GM06990 (cell line): ENCODE data around the gene TANC1.

Experiments used
- DNase-seq: peaks from one replicate; pipeline ENCODE4 v3.0.0-alpha.2; 2011; ENCODE audit not compliant: insufficient read length; ENCODE audit errors: extremely low read depth
- H3K27me3 ChIP-seq: replicated peaks from 2 replicates; pipeline ENCODE4 v1.6.0; 2011; ENCODE audit warnings: low read length; ENCODE audit not compliant: control insufficient read depth, insufficient read depth
- H3K36me3 ChIP-seq: 2 replicates; pipeline ENCODE4 v1.5.1; 2011; ENCODE audit warnings: low read length; ENCODE audit not compliant: control insufficient read depth, insufficient read depth
- H3K4me3 ChIP-seq: replicated peaks from 2 replicates; pipeline ENCODE4 v1.5.1; 2011; ENCODE audit warnings: low read depth, mild to moderate bottlenecking, control low read depth, low read length
- CTCF ChIP-seq: IDR thresholded peaks from 2 replicates; pipeline ENCODE4 v1.5.1; 2011; ENCODE audit warnings: low read length, control low read depth, mild to moderate bottlenecking, inconsistent platforms; ENCODE audit not compliant: insufficient read depth, poor library complexity, severe bottlenecking

TANC1 gene

GRCh38 chr2:159078443-159078842, 110.0 kb downstream of the TANC1 start:
- Histone ChIP-seq H3K4me3 (no peak overlapping the region), H3K36me3 (no peaks in the 10 kb centered on the region), H3K27me3 (no peaks in the 10 kb centered on the region)
- TF ChIP-seq CTCF, result no peak
- no peak for DNase-seq

DNA sequence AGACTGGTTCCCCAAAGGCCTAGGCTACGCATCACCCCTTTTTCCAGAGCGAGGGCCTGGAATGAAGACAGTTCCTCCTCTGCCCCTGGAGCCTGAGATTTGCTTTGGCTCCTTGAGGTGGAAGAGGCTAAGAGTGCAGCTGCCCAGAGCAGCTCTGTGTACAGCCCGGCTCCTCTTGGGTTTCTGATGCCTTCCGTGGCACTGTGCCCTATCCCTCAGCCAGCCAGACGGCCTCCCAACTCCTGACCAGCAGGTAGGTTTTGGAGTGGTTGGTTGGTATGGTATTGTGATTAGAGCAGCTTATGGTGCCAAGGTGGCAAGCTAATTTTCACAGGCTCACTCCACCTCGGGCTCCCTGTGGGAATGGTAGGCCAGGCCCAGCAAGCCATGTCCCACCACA, 112.2 kb downstream of the TANC1 start:
- Histone ChIP-seq H3K27me3 (no peaks in the 10 kb centered on the region), H3K36me3 (no peaks in the 10 kb centered on the region), H3K4me3 (no peak overlapping the region)
- TF ChIP-seq CTCF, result no peak
- no peak for DNase-seq

DNA sequence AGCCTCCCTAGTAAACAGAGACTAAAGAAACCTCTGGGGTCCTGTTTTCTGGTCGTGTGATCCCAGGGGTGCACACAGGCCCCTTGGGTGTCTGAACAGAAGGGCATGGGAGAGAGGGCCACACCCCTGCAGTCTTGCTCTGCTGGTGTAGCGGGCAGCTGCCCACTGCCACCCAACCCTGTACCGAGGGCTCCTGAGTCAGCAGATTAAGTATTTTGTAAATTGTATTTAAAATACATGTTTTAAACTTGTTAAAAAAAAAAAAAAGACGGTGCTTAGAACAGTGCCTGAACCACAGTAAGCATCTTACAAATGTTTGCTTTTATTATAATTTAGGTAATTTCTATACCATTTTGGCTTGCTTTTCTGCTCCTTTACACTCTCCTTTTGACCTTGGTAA, 113.7 kb downstream of the TANC1 start:
- H3K36me3 ChIP-seq, result no peaks in the 10 kb centered on the region
- H3K4me3 ChIP-seq, result no peak overlapping the region
- TF ChIP-seq CTCF, result no peak
- no peaks in the 10 kb centered on the region for H3K27me3 ChIP-seq
- DNase-seq, result no peak

DNA sequence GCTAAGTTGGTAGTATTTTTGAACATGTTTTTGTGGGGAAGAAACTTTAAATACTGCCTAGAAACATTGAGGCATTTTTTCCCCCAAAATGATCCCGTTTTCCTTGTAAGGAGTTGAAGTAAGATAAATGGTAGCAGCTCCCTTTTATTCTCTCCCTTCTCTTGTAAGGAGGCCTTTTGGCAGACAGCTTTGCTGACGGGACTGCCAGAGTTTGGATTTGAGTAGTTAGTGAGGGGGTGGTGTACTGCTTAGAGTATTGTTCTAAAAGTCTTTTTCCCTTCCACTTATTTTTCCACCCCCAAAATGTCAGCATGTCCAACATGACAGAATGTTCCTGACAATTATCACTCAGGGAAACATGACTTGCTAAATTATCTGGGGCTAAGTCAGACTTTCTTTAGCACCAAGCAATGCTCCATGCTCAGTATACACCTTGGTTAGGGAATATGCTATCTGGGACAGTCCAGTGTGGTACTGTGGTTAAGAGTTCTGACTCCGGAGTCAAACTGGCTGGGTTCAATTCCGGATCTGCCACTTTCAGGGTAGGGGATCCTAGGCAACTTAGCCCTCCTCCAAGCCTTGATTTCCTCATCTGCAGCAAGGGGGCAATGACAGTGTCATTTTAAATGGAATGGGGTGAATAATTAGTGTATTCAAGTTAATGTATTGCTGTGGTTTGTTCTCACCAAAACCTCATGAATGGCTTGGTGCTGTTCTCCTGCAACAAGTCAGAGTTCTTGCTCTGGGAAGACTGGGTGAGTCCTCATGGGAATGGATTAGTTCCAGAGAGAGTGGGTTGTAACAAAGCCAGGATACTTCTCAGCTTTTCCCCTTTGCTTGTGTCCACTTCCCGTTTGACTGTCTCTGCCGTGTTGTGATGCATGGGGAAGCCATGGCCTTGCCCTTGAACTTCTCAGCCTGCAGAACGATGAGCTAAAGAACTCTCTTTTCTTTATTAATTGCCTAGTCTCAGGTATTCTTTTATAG, 116.2 kb downstream of the TANC1 start:
- H3K36me3 ChIP-seq, result peaks cover 1% of the 10 kb centered on the region; the same call in 1 of the 2 replicates
- TF ChIP-seq CTCF, result no peak
- no peak overlapping the region for H3K4me3 ChIP-seq
- no peak for DNase-seq
- H3K27me3 ChIP-seq, result no peaks in the 10 kb centered on the region

GRCh38 chr2:159086342-159086741, 117.9 kb downstream of the TANC1 start:
- Histone ChIP-seq H3K36me3 (peaks cover 2% of the 10 kb centered on the region; the same call in 1 of the 2 replicates), H3K27me3 (no peaks in the 10 kb centered on the region), H3K4me3 (no peak overlapping the region)
- no peak for DNase-seq
- no peak for TF ChIP-seq CTCF
